ENCODE results near the gene GALNT9.

The GALNT9 gene

GRCh38 chr12:132194556-132194955 is 134.8 kb downstream of the GALNT9 start:
- DNase-seq = no peak

GRCh38 chr12:132194056-132194455 is 135.3 kb downstream of the GALNT9 start:
- DNase-seq = no peak

- no peak for DNase-seq
Measured at GRCh38 chr12:132191715-132192553, 137.5 kb downstream of the GALNT9 start.

- no peak for DNase-seq
Measured at GRCh38 chr12:132190834-132191500, 138.4 kb downstream of the GALNT9 start.

GRCh38 chr12:132190012-132190755 is 139.2 kb downstream of the GALNT9 start:
- no peak for DNase-seq

- peak; percentile 93 for DNase-seq
Measured at GRCh38 chr12:132189378-132190011, 139.9 kb downstream of the GALNT9 start.

GRCh38 chr12:132188916-132189325 is 140.5 kb downstream of the GALNT9 start:
- DNase-seq = no peak

GRCh38 chr12:132188451-132188901 is 140.9 kb downstream of the GALNT9 start:
- no peak for DNase-seq

GRCh38 chr12:132187646-132188450 is 141.5 kb downstream of the GALNT9 start:
- no peak for DNase-seq

GRCh38 chr12:132186857-132187620 is 142.3 kb downstream of the GALNT9 start:
- DNase-seq = no peak

- DNase-seq = no peak
Measured at GRCh38 chr12:132186208-132186856, 143.1 kb downstream of the GALNT9 start.

GRCh38 chr12:132185705-132186104 is 143.7 kb downstream of the GALNT9 start:
- no peak for DNase-seq

GRCh38 chr12:132182711-132183365 is 146.6 kb downstream of the GALNT9 start:
- DNase-seq = no peak

GRCh38 chr12:132182206-132182710 is 147.1 kb downstream of the GALNT9 start:
- no peak for DNase-seq

- no peak for DNase-seq
Measured at GRCh38 chr12:132181570-132182200, 147.7 kb downstream of the GALNT9 start.

GRCh38 chr12:132180648-132181546 is 148.5 kb downstream of the GALNT9 start:
- DNase-seq = no peak

GRCh38 chr12:132179431-132180362 is 149.7 kb downstream of the GALNT9 start:
- DNase-seq = no peak

Data from stimulated activated CD4-positive, alpha-beta T cell treated with anti-CD3 and anti-CD28 coated beads, Interleukin-12 subunit alpha, Interleukin-12 subunit beta, amount 100 ng/mL, for 4 hours (primary cell).